ENCODE data around the gene AIMP1.
"Not testable (repeated sequence)": the region's sequence is repeated elsewhere in the genome, so short reads cannot be mapped to it uniquely, and the experiment has no call there.

Gene AIMP1

DNA sequence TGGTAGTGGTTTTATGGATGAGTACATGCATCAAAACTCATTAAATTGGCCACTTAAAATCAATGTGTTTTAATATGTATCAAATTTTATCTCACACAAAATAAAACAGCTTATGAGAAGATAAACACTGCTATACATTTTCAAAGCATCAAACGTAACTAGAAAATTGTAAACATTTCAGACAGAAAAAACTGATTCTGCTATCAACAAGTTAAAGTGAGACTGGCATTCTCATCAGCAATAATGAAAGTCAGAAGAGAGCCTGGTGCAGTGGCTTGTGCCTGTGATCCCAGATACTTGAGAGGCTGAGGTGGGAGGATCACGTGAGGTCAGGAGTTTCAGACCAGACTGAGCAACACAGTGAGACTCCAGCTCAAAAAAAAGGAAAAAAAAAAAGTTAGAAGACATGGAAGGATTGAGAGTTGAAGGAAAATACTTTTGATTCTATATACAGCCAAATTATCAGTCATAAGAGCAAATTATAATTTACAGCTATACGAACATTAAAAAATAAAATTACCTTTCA is 3.3 kb upstream of the AIMP1 start:
- TF ChIP-seq, protein P1, sequence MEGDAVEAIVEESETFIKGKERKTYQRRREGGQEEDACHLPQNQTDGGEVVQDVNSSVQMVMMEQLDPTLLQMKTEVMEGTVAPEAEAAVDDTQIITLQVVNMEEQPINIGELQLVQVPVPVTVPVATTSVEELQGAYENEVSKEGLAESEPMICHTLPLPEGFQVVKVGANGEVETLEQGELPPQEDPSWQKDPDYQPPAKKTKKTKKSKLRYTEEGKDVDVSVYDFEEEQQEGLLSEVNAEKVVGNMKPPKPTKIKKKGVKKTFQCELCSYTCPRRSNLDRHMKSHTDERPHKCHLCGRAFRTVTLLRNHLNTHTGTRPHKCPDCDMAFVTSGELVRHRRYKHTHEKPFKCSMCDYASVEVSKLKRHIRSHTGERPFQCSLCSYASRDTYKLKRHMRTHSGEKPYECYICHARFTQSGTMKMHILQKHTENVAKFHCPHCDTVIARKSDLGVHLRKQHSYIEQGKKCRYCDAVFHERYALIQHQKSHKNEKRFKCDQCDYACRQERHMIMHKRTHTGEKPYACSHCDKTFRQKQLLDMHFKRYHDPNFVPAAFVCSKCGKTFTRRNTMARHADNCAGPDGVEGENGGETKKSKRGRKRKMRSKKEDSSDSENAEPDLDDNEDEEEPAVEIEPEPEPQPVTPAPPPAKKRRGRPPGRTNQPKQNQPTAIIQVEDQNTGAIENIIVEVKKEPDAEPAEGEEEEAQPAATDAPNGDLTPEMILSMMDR (conservative IDR thresholded peaks at IDR 0.05): no peak
- no peak overlapping the region for H3K27ac ChIP-seq

DNA sequence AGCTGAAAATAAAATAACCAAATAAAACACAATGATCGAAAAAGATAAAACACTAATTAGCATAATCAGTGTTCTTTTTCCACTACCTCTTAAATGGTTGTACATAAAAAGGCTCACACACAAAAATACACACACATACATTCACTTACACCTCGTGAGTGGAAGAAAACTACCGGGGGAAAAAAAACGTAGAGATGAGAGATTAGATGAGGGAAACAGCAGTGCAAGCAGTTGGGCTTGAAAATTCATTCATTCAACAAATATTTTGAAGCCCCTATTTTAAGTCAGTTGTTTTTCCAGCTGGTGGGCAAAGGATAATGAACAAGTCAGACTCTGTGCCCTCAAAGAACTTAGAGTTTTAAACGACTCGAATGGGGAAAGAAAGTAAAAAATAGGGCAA is 1.4 kb upstream of the AIMP1 start:
- TF ChIP-seq ZFX (IDR thresholded peaks at IDR 0.05): no peak
- TF ChIP-seq, protein P1 (conservative IDR thresholded peaks at IDR 0.05): no peak
- H3K27ac ChIP-seq: peak overlapping the region; percentile 20; the same call in 1 of the 2 replicates

DNA sequence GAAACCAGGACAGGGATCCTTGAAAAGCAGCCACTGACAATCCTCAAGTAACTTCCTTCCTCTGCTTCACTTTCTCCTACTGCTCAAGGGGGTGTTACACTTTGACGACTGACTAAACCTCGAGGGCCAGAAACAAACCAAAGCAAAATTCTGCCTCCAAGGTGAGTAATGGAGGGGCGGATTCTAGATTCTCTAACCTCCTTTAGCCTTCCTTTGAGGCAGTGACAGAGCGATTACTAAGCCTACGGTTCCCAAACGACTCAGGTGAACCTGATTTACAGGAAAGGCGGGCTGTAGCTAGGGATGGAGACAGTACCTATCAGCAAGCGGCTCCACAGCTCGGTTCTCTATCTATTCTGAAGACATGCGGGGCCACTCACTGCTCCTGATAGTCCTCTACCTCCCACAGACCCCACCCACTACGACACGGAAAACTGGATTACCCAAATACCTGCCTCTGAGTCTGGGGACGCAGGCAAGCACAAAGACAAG is 828 bp upstream of the AIMP1 start:
- H3K27ac ChIP-seq: peak overlapping the region; percentile 84
- TF ChIP-seq, protein P1 (conservative IDR thresholded peaks at IDR 0.05): no peak
- no peak for TF ChIP-seq ZFX (IDR thresholded peaks at IDR 0.05)

DNA sequence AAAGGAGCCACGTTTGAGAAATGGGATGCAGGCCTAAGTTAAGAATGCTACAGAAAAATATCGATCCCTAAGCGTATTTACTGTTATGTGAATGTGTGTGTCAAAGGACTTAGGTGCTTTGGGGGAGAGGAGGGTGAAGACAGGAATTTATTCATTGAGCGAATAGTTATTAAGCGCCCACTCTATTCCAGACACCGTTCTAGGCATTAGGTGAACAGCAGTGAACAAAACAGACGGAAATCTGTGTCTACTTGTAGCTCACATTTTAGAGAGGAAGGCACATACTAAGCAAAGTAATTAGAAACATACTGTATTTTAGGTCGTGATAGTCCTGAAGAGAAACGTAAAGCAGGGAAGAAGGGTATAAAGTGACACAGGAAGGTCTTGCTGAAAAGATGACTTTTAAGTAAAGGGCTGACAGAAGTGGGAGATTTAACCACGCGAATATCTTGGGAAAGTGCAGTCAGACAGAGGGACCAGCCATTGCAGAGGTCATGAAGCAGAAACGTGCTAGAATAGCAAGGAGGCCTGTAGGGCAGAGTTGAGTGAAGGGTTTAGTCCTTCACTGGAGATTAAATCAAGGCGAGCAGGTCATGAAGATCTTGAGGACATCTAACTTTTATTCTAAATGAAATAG is 541 bp downstream of the AIMP1 start:
- H3K27ac ChIP-seq: peak overlapping the region; percentile 84
- TF ChIP-seq ZFX (IDR thresholded peaks at IDR 0.05): no peak; the same call in 1 of the 2 replicates
- TF ChIP-seq, protein P1 (conservative IDR thresholded peaks at IDR 0.05): no peak

DNA sequence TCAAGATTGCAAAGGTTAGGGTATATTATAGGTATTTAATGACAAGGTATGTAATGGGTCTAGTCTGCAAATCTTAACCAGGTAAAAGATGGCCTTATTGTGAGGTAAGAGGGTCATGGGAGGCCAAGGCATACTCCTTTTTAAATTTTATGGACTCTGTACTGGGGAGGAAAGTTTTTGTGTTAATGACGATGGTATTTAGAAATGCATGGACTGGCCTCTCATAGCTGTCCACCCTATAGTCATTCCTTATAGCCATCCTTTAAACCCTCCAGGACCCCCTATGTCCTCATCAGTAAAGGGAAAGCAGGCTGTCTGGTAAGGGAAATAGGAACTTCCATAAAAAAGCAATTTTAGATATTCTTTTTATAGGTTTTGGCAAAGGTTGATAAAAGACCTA is 1.5 kb downstream of the AIMP1 start:
- no peak overlapping the region for H3K27ac ChIP-seq

DNA sequence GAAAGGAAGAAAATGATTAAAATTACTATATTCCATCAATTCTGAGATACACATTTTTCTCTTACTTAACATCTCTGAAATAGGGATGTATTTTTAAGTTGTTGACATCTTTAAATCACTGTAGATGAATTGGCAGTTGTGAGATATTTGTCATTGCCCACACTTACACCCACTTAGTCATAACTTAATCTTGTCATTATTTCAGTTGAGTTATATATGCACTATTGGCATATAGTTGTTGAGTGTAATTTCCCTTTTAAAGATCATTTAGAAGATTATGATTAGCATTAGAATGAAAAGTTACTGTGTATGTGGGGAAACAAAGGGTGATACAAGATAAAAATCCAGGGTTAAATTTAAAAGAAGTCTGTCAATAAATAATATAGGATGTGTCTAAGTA is 2.2 kb downstream of the AIMP1 start:
- H3K27ac ChIP-seq: no peak overlapping the region
- no peak for TF ChIP-seq ZFX (IDR thresholded peaks at IDR 0.05)
- TF ChIP-seq, protein P1 (conservative IDR thresholded peaks at IDR 0.05): no peak

More for the DNA sequence above, 1.5 kb downstream of the AIMP1 start:
- TF ChIP-seq, protein P1 (conservative IDR thresholded peaks at IDR 0.05): no peak
- TF ChIP-seq ZFX (IDR thresholded peaks at IDR 0.05): no peak

DNA sequence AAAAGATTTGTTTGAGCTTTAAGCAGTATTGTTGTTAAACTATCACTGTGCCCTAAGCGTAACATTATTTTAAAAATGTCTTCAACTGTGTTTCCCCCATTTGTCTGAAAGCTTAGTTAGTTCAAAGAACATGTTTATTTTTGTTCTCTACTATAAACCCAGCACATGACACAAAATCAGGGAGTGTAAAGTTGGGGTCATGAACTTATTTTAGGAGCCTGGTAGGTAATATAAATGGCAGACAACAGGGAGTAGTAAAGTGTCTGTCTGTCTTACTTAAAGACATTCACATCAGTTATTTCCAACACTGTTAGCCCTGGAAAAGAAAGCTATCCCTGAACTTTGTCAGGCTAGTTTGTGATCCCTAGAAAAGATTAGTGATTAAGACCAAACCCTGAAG is 3.9 kb downstream of the AIMP1 start:
- TF ChIP-seq, protein P1 (conservative IDR thresholded peaks at IDR 0.05): no peak
- no peak for TF ChIP-seq ZFX (IDR thresholded peaks at IDR 0.05)
- H3K27ac ChIP-seq: no peak overlapping the region

DNA sequence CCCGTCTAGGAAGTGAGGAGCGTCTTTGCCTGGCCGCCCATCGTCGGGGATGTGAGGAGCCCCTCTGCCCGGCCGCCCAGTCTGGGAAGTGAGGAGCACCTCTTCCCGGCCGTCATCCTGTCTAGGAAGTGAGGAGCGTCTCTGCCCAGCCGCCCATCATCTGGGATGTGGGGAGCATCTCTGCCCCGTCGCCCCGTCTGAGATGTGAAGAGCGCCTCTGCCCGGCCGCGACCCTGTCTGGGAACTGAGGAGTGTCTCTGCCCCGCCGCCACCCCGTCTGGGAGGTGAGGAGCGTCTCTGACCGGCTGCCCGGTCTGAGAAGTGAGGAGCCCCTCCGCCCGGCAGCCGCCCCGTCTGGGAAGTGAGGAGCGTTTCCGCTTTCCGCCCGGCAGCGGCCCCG is 4.8 kb downstream of the AIMP1 start:
- not testable (repeated sequence) for H3K27ac ChIP-seq

DNA sequence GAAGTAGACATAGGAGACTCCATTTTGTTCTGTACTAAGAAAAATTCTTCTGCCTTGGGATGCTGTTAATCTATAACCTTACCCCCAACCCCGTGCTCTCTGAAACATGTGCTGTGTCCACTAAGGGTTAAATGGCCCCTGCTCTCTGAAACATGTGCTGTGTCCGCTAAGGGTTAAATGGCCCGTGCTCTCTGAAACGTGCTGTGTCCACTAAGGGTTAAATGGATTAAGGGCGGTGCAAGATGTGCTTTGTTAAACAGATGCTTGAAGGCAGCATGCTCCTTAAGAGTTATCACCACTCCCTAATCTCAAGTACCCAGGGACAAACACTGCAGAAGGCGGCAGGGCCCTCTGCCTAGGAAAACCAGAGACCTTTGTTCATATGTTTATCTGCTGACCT is 5.5 kb downstream of the AIMP1 start:
- H3K27ac ChIP-seq: not testable (repeated sequence)

Data from C4-2B (cell line).